GM18526 (cell line): ENCODE data around the gene SSH3.
A peak's percentile ranks its signal among the peaks of the same experiment; 100 is the strongest.

ENCODE experiments used
- POLR2A ChIP-seq: IDR thresholded peaks from 3 replicates; pipeline ENCODE4 v1.6.1; 2011; ENCODE audit not compliant: insufficient read length; ENCODE audit errors: extremely low read depth

SSH3 gene

GRCh38 chr11:67317205-67317887, 14.0 kb downstream of the SSH3 start:
- peak; percentile 62 for TF ChIP-seq POLR2A

GRCh38 chr11:67317888-67318555, 14.7 kb downstream of the SSH3 start:
- TF ChIP-seq POLR2A, result no peak

DNA sequence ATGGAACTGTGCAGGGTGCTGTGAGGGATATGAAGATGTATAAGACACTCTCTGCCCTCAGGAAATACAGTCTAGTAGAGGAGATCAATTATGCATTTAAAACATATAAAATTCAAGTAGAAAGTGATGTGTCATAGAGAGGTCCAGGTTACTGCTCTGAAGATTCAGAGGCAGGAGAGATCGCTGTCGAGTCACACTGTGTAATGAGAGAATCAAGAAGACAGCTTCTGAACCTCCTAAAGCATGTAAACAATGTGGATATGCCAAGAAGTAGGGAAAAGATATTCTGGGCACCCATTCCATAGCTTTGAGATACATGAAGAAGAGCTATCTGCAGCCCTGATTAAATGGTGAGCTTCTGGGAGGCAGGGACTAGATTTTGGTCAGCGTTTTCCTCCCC, 16.7 kb downstream of the SSH3 start:
- TF ChIP-seq POLR2A, result no peak

DNA sequence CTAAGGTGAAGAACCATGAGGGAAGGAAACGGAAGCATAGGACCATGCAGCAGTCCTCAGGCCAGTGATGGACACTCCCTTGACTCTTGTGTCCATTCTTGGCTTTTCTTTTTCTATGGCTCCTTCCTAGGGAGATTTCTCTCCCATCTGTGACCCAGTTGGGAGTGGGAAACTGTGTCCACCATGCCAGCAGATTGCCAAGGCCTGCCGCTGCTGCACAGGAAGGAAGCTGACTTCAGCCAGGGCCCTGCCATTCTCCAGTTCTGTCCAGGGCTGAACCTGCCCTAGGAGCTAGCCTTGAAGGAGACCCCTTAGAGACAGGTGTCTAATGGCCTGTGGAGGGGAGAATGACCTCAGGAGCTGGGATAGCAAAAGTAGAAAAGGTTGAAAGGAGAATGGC, 17.4 kb downstream of the SSH3 start:
- no peak for TF ChIP-seq POLR2A

- TF ChIP-seq POLR2A, result no peak
Measured at GRCh38 chr11:67321313-67321871, 18.1 kb downstream of the SSH3 start.

DNA sequence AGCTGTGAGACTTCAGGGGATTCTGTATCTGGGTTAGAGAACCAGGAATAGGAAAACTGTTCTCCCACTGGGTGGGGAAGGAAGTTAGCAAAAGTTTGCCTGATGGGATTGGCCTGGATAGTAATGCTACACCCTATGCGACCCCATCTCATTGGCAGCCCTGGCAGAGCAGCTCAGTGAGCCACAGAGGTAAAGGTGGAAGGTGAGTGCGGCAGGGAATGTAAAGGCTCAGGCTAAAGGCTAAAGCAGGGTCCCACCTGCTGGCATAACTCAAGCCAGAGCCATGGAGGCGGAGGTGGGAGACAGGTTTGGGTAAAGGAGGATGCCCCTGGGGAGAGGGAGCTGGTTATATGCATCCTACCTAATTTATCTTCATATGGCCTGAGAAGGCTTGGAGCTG, 18.7 kb downstream of the SSH3 start:
- no peak for TF ChIP-seq POLR2A

DNA sequence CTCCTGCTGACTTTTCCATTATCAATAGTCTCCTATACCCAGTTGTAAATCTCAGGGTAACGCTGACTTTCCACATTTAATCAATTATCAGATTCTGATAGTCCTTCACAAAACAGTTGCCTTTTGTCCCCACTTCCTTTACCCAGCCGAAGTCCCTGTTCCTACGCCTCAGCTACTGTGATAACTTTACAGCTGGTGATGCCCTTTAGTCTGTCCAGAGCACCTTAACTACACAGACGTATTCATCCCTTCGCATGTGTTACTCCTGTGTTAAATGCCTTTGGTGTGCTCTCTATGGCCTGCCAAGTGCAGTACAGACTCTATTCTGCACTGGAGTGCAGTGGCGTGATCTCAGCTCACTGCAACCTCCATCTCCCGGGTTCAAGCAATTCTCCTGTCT, 20.2 kb downstream of the SSH3 start:
- no peak for TF ChIP-seq POLR2A

GRCh38 chr11:67332081-67332691, 28.9 kb downstream of the SSH3 start:
- TF ChIP-seq POLR2A, result no peak

- TF ChIP-seq POLR2A, result no peak
Measured at GRCh38 chr11:67337257-67337656, 33.9 kb downstream of the SSH3 start.

GRCh38 chr11:67344264-67344663, 40.9 kb downstream of the SSH3 start:
- TF ChIP-seq POLR2A, result no peak

- no peak for TF ChIP-seq POLR2A
Measured at GRCh38 chr11:67345247-67345919, 42.1 kb downstream of the SSH3 start.

GRCh38 chr11:67345920-67346819, 42.8 kb downstream of the SSH3 start:
- no peak for TF ChIP-seq POLR2A

DNA sequence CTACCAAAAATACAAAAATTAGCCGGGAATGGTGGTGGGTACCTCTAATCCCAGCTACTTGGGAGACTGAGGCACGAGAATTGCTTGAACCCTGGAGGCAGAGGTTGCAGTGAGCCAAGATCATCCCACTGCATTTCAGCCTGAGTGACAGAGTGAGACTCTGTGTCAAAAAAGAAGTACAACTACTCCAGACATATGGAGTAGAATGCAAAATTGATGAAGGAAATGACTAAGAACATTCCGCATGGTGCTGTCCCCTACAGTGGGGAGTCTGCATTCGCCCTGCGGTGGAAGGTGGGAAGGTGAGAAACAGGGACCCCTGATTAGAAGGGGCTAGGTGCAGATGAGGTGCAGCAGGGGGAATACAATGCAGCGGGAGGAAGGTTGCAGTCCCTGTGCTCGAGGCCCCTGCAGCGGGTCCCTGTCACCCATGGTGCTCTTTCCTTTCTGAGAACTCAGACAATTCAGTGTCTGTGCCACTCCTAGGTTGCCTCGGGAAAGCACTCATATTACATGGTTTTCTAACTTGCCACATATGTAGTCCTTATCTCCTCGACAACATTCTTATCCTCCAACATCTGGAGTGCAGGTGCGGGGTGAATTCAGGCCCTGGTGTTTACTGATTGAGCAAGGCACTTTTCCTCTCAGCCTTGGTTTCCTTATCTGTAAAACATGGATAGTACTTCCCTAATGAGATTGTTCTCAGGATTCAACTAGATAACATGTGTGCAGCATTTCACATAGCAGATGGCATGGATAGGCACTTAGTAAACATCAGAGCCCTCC, 44.8 kb downstream of the SSH3 start:
- no peak for TF ChIP-seq POLR2A

GRCh38 chr11:67349036-67349435, 45.7 kb downstream of the SSH3 start:
- no peak for TF ChIP-seq POLR2A
